ENCODE results near the gene NR6A1.

GRCh38 chr9:124474151-124474550, 297.0 kb downstream of the NR6A1 start:
- no peak for TF ChIP-seq EZH2phosphoT487 (IDR thresholded peaks at IDR 0.05; ENCODE audit: insufficient read depth, low read depth)
- no peak for TF ChIP-seq EZH2 (IDR thresholded peaks at IDR 0.05; ENCODE audit: insufficient read depth, poor library complexity, severe bottlenecking)
